ENCODE results near the gene GIMAP7.

GIMAP7 gene

GRCh38 chr7:150553163-150553562, 38.5 kb downstream of the GIMAP7 start:
- H3K9me2 ChIP-seq (replicated peaks; ENCODE audit: insufficient read depth, low read length), result no peaks in the 10 kb centered on the region
- no peaks in the 10 kb centered on the region for H3K36me3 ChIP-seq (replicated peaks; ENCODE audit: insufficient read depth, low read length)
- no peak overlapping the region for H3K9ac ChIP-seq (ENCODE audit: low read length)
- no peak overlapping the region for H3K4me3 ChIP-seq (ENCODE audit: low read length)
- H3K27me3 ChIP-seq (replicated peaks; ENCODE audit: insufficient read depth, low read length), result no peaks in the 10 kb centered on the region
- no peak overlapping the region for H3K27ac ChIP-seq (ENCODE audit: low read length)
- no peaks in the 10 kb centered on the region for H3F3A ChIP-seq (ENCODE audit: insufficient read depth, low read length)
- TF ChIP-seq EZH2 (optimal IDR thresholded peaks at IDR 0.05; ENCODE audit: low read depth, low read length), result no peak
- no peak for TF ChIP-seq EZH2phosphoT487 (IDR thresholded peaks at IDR 0.05; ENCODE audit: low read length)
- no peak for TF ChIP-seq CTCF (IDR thresholded peaks at IDR 0.05; ENCODE audit: low read length)
- no peaks in the 10 kb centered on the region for H3K4me1 ChIP-seq (ENCODE audit: low read length)
- no peaks in the 10 kb centered on the region for H3K9me3 ChIP-seq (replicated peaks; ENCODE audit: insufficient read depth, low read length)
- no peaks in the 10 kb centered on the region for H3K79me2 ChIP-seq (ENCODE audit: low read length)
- H3K4me2 ChIP-seq (ENCODE audit: low read depth, low read length), result no peak overlapping the region
- H4K20me1 ChIP-seq (ENCODE audit: insufficient read depth, low read length), result no peaks in the 10 kb centered on the region
- DNase-seq, result no peak
- H2AFZ ChIP-seq (ENCODE audit: low read length), result no peak overlapping the region

GRCh38 chr7:150556521-150557138, 42.0 kb downstream of the GIMAP7 start:
- Histone ChIP-seq H3F3A (ENCODE audit: insufficient read depth, low read length) (no peaks in the 10 kb centered on the region), H3K4me3 (ENCODE audit: low read length) (no peak overlapping the region), H4K20me1 (ENCODE audit: insufficient read depth, low read length) (no peaks in the 10 kb centered on the region), H3K9me3 (replicated peaks; ENCODE audit: insufficient read depth, low read length) (no peaks in the 10 kb centered on the region), H2AFZ (ENCODE audit: low read length) (no peak overlapping the region), H3K4me1 (ENCODE audit: low read length) (no peaks in the 10 kb centered on the region), H3K36me3 (replicated peaks; ENCODE audit: insufficient read depth, low read length) (no peaks in the 10 kb centered on the region), H3K27ac (ENCODE audit: low read length) (no peak overlapping the region), H3K79me2 (ENCODE audit: low read length) (no peaks in the 10 kb centered on the region), H3K4me2 (ENCODE audit: low read depth, low read length) (no peak overlapping the region), H3K27me3 (replicated peaks; ENCODE audit: insufficient read depth, low read length) (no peaks in the 10 kb centered on the region), H3K9ac (ENCODE audit: low read length) (no peak overlapping the region), H3K9me2 (replicated peaks; ENCODE audit: insufficient read depth, low read length) (no peaks in the 10 kb centered on the region)
- TF ChIP-seq EZH2 (optimal IDR thresholded peaks at IDR 0.05; ENCODE audit: low read depth, low read length) (no peak), CTCF (IDR thresholded peaks at IDR 0.05; ENCODE audit: low read length) (no peak), EZH2phosphoT487 (IDR thresholded peaks at IDR 0.05; ENCODE audit: low read length) (no peak)
- no peak for DNase-seq

- TF ChIP-seq EZH2 (optimal IDR thresholded peaks at IDR 0.05; ENCODE audit: low read depth, low read length) (no peak), EZH2phosphoT487 (IDR thresholded peaks at IDR 0.05; ENCODE audit: low read length) (no peak), CTCF (IDR thresholded peaks at IDR 0.05; ENCODE audit: low read length) (no peak)
- Histone ChIP-seq H3K27ac (ENCODE audit: low read length) (no peak overlapping the region), H3K9me3 (replicated peaks; ENCODE audit: insufficient read depth, low read length) (no peaks in the 10 kb centered on the region), H4K20me1 (ENCODE audit: insufficient read depth, low read length) (no peaks in the 10 kb centered on the region), H3K27me3 (replicated peaks; ENCODE audit: insufficient read depth, low read length) (no peaks in the 10 kb centered on the region), H3F3A (ENCODE audit: insufficient read depth, low read length) (no peaks in the 10 kb centered on the region), H3K9me2 (replicated peaks; ENCODE audit: insufficient read depth, low read length) (no peaks in the 10 kb centered on the region), H3K4me3 (ENCODE audit: low read length) (no peak overlapping the region), H3K4me2 (ENCODE audit: low read depth, low read length) (no peak overlapping the region), H3K9ac (ENCODE audit: low read length) (no peak overlapping the region), H3K36me3 (replicated peaks; ENCODE audit: insufficient read depth, low read length) (no peaks in the 10 kb centered on the region), H2AFZ (ENCODE audit: low read length) (no peak overlapping the region), H3K4me1 (ENCODE audit: low read length) (no peaks in the 10 kb centered on the region), H3K79me2 (ENCODE audit: low read length) (no peaks in the 10 kb centered on the region)
- no peak for DNase-seq
Observed at GRCh38 chr7:150560486-150560885, 45.8 kb downstream of the GIMAP7 start.
